ENCODE data around the gene ARL15.

- no peak for TF ChIP-seq REST (IDR thresholded peaks at IDR 0.05; ENCODE audit: low read depth)
- TF ChIP-seq EP300 (IDR thresholded peaks at IDR 0.05; ENCODE audit: borderline replicate concordance) = no peak
- no peak for TF ChIP-seq TAF1 (IDR thresholded peaks at IDR 0.05; ENCODE audit: low read depth)
These were observed 403.6 kb downstream of the ARL15 start for GRCh38 chr5:53906736-53907135.

Data from Ishikawa (cell line).